Measurements from ENCODE around the gene LCLAT1.

DNA sequence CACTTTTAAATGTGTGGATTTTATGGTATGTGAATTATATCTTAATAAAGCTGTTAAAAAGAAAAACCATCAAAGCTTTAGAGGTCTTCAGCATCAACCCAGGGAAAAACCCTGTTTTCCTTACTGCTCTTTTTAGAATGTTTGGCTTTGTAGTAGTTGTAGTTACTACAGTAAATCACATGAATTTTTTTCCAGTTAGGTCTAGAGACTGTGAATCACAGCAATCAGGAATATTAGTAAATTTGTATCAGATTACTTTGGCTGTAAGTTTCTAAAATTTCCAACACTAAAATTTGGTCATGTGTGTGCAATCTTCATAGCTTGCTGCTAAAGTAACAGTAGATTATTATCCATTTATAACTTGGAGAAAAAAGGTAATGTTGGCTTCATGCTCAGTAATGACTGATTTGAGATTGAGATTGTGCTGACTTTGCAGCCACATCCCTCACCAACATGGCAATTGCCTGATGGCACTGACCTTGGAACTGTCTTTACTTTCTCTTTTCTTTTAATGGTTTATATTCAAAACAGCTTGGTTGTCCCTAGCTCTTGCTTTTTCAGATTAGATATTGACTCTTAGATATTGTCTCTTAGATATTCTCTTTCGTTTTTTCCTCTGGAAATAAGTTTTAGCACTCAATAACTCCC lies 41.1 kb downstream of the LCLAT1 start:
- TF ChIP-seq, protein P1, sequence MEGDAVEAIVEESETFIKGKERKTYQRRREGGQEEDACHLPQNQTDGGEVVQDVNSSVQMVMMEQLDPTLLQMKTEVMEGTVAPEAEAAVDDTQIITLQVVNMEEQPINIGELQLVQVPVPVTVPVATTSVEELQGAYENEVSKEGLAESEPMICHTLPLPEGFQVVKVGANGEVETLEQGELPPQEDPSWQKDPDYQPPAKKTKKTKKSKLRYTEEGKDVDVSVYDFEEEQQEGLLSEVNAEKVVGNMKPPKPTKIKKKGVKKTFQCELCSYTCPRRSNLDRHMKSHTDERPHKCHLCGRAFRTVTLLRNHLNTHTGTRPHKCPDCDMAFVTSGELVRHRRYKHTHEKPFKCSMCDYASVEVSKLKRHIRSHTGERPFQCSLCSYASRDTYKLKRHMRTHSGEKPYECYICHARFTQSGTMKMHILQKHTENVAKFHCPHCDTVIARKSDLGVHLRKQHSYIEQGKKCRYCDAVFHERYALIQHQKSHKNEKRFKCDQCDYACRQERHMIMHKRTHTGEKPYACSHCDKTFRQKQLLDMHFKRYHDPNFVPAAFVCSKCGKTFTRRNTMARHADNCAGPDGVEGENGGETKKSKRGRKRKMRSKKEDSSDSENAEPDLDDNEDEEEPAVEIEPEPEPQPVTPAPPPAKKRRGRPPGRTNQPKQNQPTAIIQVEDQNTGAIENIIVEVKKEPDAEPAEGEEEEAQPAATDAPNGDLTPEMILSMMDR (optimal IDR thresholded peaks at IDR 0.05 in 1 of 3, IDR thresholded peaks at IDR 0.05 in 1 of 3, conservative IDR thresholded peaks at IDR 0.05 in 1 of 3; ENCODE audit: extremely low read depth in 1 of 3, insufficient read depth in 2 of 3, low read length in 3 of 3) = no peak
- TF ChIP-seq EZH2 (IDR thresholded peaks at IDR 0.05; ENCODE audit: low read length) = no peak
